Neural cell (in vitro differentiated cells): ENCODE results near the gene AK5. TPM values are rescaled to one million over a fixed set of nuclear protein-coding genes. Genes with fewer than 3 reads are reported as not detected.

Experiments used
- H2AFZ ChIP-seq: fragments of 200-600, 300-800 bp; sonication (generic), shearing (Covaris generic); 2 replicates; pipeline ENCODE4 v1.6.0; 2014; ENCODE audit warnings: low read depth, mild to moderate bottlenecking, antibody characterized with exemption, low read length, moderate library complexity
- H3F3A ChIP-seq: fragments of 200-600 bp; shearing (Covaris generic); 2 replicates; pipeline ENCODE4 v1.6.1; 2016; ENCODE audit warnings: mild to moderate bottlenecking, moderate library complexity, mixed read lengths, antibody characterized with exemption, low read length; ENCODE audit not compliant: insufficient read depth, poor library complexity, severe bottlenecking
- H3K27ac ChIP-seq: fragments of 200-600, 300-800 bp; sonication (generic), shearing (Covaris generic); 2 replicates; pipeline ENCODE4 v1.5.1; 2014; ENCODE audit warnings: mild to moderate bottlenecking, low read length, moderate library complexity
- H3K27me3 ChIP-seq: fragments of 300-800, 200-600 bp; sonication (generic), shearing (Covaris generic); 2 replicates; pipeline ENCODE4 v1.6.0; 2014; ENCODE audit warnings: mild to moderate bottlenecking, low read depth, low read length, moderate library complexity; ENCODE audit not compliant: insufficient read depth
- H3K36me3 ChIP-seq: fragments of 300-800, 200-600 bp; sonication (generic), shearing (Covaris generic); 2 replicates; pipeline ENCODE4 v1.5.1; 2014; ENCODE audit warnings: mild to moderate bottlenecking, antibody characterized with exemption, low read length, moderate library complexity; ENCODE audit not compliant: insufficient read depth
- H3K4me2 ChIP-seq: fragments of 300-800, 200-600 bp; sonication (generic), shearing (Covaris generic); 2 replicates; pipeline ENCODE4 v1.6.0; 2014; ENCODE audit warnings: mild to moderate bottlenecking, low read length
- H3K4me3 ChIP-seq: fragments of 300-800, 200-600 bp; sonication (generic), shearing (Covaris generic); 2 replicates; pipeline ENCODE4 v1.5.1; 2014; ENCODE audit warnings: mild to moderate bottlenecking, low read length, moderate library complexity
- H3K79me2 ChIP-seq: fragments of 200-600 bp; shearing (Covaris generic); replicated peaks from 2 replicates; pipeline ENCODE4 v1.6.0; 2014; ENCODE audit warnings: mild to moderate bottlenecking, low read length, moderate library complexity; ENCODE audit not compliant: insufficient read depth
- H3K9ac ChIP-seq: fragments of 300-800, 200-600 bp; sonication (generic), shearing (Covaris generic); 2 replicates; pipeline ENCODE4 v1.6.1; 2016; ENCODE audit warnings: mild to moderate bottlenecking, low read length, mixed read lengths
- H3K9me2 ChIP-seq: fragments of 200-600 bp; shearing (Covaris generic); 2 replicates; pipeline ENCODE4 v1.6.1; 2016; ENCODE audit warnings: mild to moderate bottlenecking, low read length, mixed read lengths; ENCODE audit not compliant: insufficient read depth
- H3K9me3 ChIP-seq: fragments of 200-600, 300-800 bp; sonication (generic), shearing (Covaris generic); 2 replicates; pipeline ENCODE4 v1.6.1; 2016; ENCODE audit warnings: mild to moderate bottlenecking, mixed run types, low read length, moderate library complexity, mixed read lengths
- H4K20me1 ChIP-seq: fragments of 200-600 bp; shearing (Covaris generic); 2 replicates; pipeline ENCODE4 v1.6.1; 2016; ENCODE audit warnings: mild to moderate bottlenecking, mixed run types; ENCODE audit not compliant: insufficient read depth
- CTCF ChIP-seq: fragments of 450-650 bp; IDR thresholded peaks from 2 replicates; pipeline ENCODE4 v1.5.1; 2014; ENCODE audit warnings: antibody characterized with exemption, mild to moderate bottlenecking, moderate library complexity; ENCODE audit not compliant: poor library complexity, severe bottlenecking
- EP300 ChIP-seq: fragments of 450-650 bp; conservative IDR thresholded peaks from 2 replicates; pipeline ENCODE4 v1.6.1; 2014; ENCODE audit warnings: antibody characterized with exemption, mild to moderate bottlenecking, moderate library complexity; ENCODE audit not compliant: poor library complexity, severe bottlenecking
- EZH2 ChIP-seq: fragments of 200-600, 300-800 bp; shearing (Covaris generic), sonication (generic); IDR thresholded peaks from 2 replicates; pipeline ENCODE4 v1.6.1; 2014; ENCODE audit warnings: antibody characterized with exemption, low read length, borderline replicate concordance, mild to moderate bottlenecking; ENCODE audit not compliant: insufficient read depth, poor library complexity, severe bottlenecking
- MXI1 ChIP-seq: fragments of 450-650 bp; conservative IDR thresholded peaks from 2 replicates; pipeline ENCODE4 v1.6.1; 2014; ENCODE audit warnings: antibody characterized with exemption, mild to moderate bottlenecking; ENCODE audit not compliant: poor library complexity, severe bottlenecking
- POLR2AphosphoS5 ChIP-seq: IDR thresholded peaks from 2 replicates; pipeline ENCODE4 v1.6.1; 2012
- RAD21 ChIP-seq: fragments of 450-650 bp; conservative IDR thresholded peaks from 2 replicates; pipeline ENCODE4 v1.6.1; 2014; ENCODE audit warnings: antibody characterized with exemption, mild to moderate bottlenecking, moderate library complexity
- REST ChIP-seq: IDR thresholded peaks from 2 replicates; pipeline ENCODE4 v1.6.1; 2012; ENCODE audit warnings: borderline replicate concordance
- SMC3 ChIP-seq: fragments of 450-650 bp; conservative IDR thresholded peaks from 2 replicates; pipeline ENCODE4 v1.6.1; 2014; ENCODE audit warnings: antibody characterized with exemption, mild to moderate bottlenecking, moderate library complexity; ENCODE audit not compliant: poor library complexity
- TAF1 ChIP-seq: IDR thresholded peaks from 2 replicates; pipeline ENCODE4 v1.6.1; 2012; ENCODE audit warnings: low read depth
- polyA plus RNA-seq: library from polyadenylated mRNA; depleted of rRNA; stranded (reverse); fragments of >200 nt; gene quantifications from 2 replicates; pipeline ENCODE4 v1.2.3, GENCODE V29; 2014

AK5 gene
- polyA plus RNA-seq, 1 donor from 2014 or later = 7.1 TPM

- H3K4me2 ChIP-seq = no peak overlapping the region
- H2AFZ ChIP-seq = no peak overlapping the region
- H3K27me3 ChIP-seq = no peaks in the 10 kb centered on the region
- no peaks in the 10 kb centered on the region for H3K9me2 ChIP-seq
- H3F3A ChIP-seq = no peaks in the 10 kb centered on the region
- H3K36me3 ChIP-seq = no peaks in the 10 kb centered on the region
- no peak for TF ChIP-seq TAF1
- TF ChIP-seq REST = no peak
- no peak for TF ChIP-seq MXI1
- no peak for TF ChIP-seq CTCF
- TF ChIP-seq EZH2 = no peak
- no peak for TF ChIP-seq RAD21
- no peak for TF ChIP-seq POLR2AphosphoS5
- TF ChIP-seq SMC3 = no peak
- no peak for TF ChIP-seq EP300
- no peak overlapping the region for H3K27ac ChIP-seq
- no peaks in the 10 kb centered on the region for H3K79me2 ChIP-seq
- no peaks in the 10 kb centered on the region for H4K20me1 ChIP-seq
- H3K9ac ChIP-seq = no peak overlapping the region
- no peaks in the 10 kb centered on the region for H3K9me3 ChIP-seq
- no peak overlapping the region for H3K4me3 ChIP-seq
Measured at GRCh38 chr1:77273891-77274290, 7.9 kb upstream of the AK5 start.

- peaks cover 5% of the 10 kb centered on the region for H3K27me3 ChIP-seq
- no peaks in the 10 kb centered on the region for H3F3A ChIP-seq
- H3K36me3 ChIP-seq = no peaks in the 10 kb centered on the region
- H3K9me3 ChIP-seq = no peaks in the 10 kb centered on the region
- no peak overlapping the region for H3K27ac ChIP-seq
- H3K79me2 ChIP-seq = no peaks in the 10 kb centered on the region
- no peak overlapping the region for H3K9ac ChIP-seq
- H3K4me2 ChIP-seq = no peak overlapping the region
- H3K9me2 ChIP-seq = no peaks in the 10 kb centered on the region
- no peaks in the 10 kb centered on the region for H4K20me1 ChIP-seq
- no peak for TF ChIP-seq CTCF
- TF ChIP-seq POLR2AphosphoS5 = no peak
- no peak for TF ChIP-seq EZH2
- TF ChIP-seq MXI1 = no peak
- no peak for TF ChIP-seq SMC3
- no peak for TF ChIP-seq RAD21
- TF ChIP-seq EP300 = no peak
- H2AFZ ChIP-seq = no peak overlapping the region
- no peak overlapping the region for H3K4me3 ChIP-seq
Measured at GRCh38 chr1:77275194-77275593, 6.6 kb upstream of the AK5 start.
